Nephron progenitor cell (in vitro differentiated cells): ENCODE measurements around the gene ASPSCR1.
A peak's percentile ranks its signal among the peaks of the same experiment; 100 is the strongest.

Source experiments
- DNase-seq: peaks from one replicate; pipeline ENCODE4 v3.0.0; 2021
- H3K27ac Mint-ChIP-seq: 2 replicates; pipeline ENCODE4 v1.8.0; 2021; ENCODE audit warnings: mild to moderate bottlenecking, moderate library complexity, mixed read lengths
- H3K27me3 Mint-ChIP-seq: 2 replicates; pipeline ENCODE4 v1.8.0; 2021; ENCODE audit warnings: mild to moderate bottlenecking, low read depth, mixed read lengths; ENCODE audit not compliant: poor library complexity
- H3K36me3 Mint-ChIP-seq: 2 replicates; pipeline ENCODE4 v1.8.0; 2021; ENCODE audit warnings: low read depth, mixed read lengths
- H3K4me1 Mint-ChIP-seq: 2 replicates; pipeline ENCODE4 v1.8.0; 2021; ENCODE audit warnings: mixed read lengths
- H3K4me3 Mint-ChIP-seq: 2 replicates; pipeline ENCODE4 v1.8.0; 2021; ENCODE audit warnings: mild to moderate bottlenecking, moderate library complexity, mixed read lengths
- H3K9me3 Mint-ChIP-seq: 2 replicates; pipeline ENCODE4 v1.8.0; 2021; ENCODE audit warnings: mild to moderate bottlenecking, moderate library complexity, mixed read lengths
- CTCF ChIP-seq: fragments of 200-600 bp; sonication (generic); IDR thresholded peaks from 2 replicates; pipeline ENCODE4 v1.5.0; 2021; ENCODE audit warnings: antibody characterized with exemption

The ASPSCR1 gene

GRCh38 chr17:82042649-82043048 lies 65.2 kb downstream of the ASPSCR1 start:
- peaks cover 25% of the 10 kb centered on the region for H3K4me1 Mint-ChIP-seq
- H3K9me3 Mint-ChIP-seq: peaks cover 8% of the 10 kb centered on the region
- no peak overlapping the region for H3K4me3 Mint-ChIP-seq
- peaks cover 5% of the 10 kb centered on the region for H3K27me3 Mint-ChIP-seq
- DNase-seq: no peak
- H3K36me3 Mint-ChIP-seq: peaks cover 6% of the 10 kb centered on the region
- no peak for TF ChIP-seq CTCF
- H3K27ac Mint-ChIP-seq: no peak overlapping the region

DNA sequence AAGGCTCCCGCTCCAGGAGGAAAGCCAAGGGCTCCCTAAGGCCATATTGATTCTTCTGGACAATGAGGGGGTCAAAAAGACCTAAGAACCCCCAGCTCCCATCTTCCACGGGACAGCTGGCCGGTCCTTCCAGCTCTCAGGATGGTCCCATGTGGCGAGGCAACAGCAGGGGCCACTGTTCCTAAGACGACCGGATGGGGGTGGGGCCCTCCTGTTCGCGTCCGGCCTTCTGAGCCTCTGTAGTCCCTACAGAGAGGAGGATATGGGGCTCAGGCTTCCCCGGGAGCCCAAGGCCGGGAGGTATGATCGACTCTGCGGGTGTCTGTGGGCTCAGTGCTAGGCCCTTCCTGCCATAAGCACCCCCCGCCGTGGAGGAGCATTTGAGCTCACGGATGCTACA lies 66.1 kb downstream of the ASPSCR1 start:
- TF ChIP-seq CTCF: no peak
- peaks cover 3% of the 10 kb centered on the region for H3K27me3 Mint-ChIP-seq
- no peak for DNase-seq
- H3K36me3 Mint-ChIP-seq: peaks cover 8% of the 10 kb centered on the region
- no peak overlapping the region for H3K27ac Mint-ChIP-seq
- peaks cover 4% of the 10 kb centered on the region for H3K9me3 Mint-ChIP-seq
- H3K4me1 Mint-ChIP-seq: peaks cover 20% of the 10 kb centered on the region
- no peak overlapping the region for H3K4me3 Mint-ChIP-seq

DNA sequence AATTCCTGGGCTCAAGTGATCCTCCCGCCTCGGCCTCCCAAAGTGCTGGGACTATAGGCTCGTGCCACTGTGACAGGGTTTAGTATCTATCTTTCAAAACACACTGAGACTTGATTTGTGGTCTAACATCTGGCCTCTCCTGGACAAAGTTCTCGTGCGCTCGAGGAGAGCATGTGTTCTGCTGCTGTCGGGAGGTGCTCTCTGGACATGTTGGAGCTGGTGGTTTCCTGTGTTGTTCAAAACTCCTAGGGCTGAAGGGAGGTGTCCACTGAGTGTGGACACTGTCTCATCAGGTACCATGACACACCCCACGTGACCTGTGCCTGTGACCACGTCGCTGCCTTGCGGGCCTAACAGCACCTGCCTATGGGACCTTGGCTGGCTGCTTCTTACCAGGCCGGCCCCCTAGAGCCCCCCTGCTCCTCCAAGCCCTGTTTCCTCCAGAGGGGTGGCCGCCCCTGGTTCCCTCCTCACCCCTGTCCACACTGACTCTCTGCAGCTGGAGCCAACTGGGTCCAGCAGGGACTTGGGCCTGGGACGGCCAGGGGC lies 68.6 kb downstream of the ASPSCR1 start:
- H3K4me3 Mint-ChIP-seq: no peak overlapping the region
- peaks cover 8% of the 10 kb centered on the region for H3K36me3 Mint-ChIP-seq
- peaks cover 20% of the 10 kb centered on the region for H3K4me1 Mint-ChIP-seq
- H3K27ac Mint-ChIP-seq: no peak overlapping the region
- H3K27me3 Mint-ChIP-seq: no peaks in the 10 kb centered on the region
- no peak for TF ChIP-seq CTCF
- no peaks in the 10 kb centered on the region for H3K9me3 Mint-ChIP-seq
- DNase-seq: no peak

DNA sequence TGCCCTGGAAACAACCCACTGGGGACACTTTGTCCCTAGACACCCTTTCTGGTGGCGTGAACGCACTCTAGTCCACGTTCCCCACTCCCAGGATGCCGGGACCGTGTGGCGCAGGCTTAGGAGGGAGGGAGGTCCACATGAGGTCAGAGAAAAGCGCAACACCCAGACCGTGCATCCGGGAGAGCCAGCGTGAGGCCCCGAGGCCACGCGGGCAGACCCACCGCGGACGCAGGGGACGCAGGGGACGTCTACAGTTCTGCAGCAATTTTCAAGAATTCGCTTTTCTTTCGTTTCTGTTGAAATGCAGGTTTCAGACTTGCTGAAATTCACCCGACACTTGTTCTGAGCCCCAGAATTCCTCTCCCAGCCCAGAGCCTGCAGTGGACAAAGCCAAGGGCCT lies 69.5 kb downstream of the ASPSCR1 start:
- no peak for DNase-seq
- H3K9me3 Mint-ChIP-seq: no peaks in the 10 kb centered on the region
- H3K27ac Mint-ChIP-seq: peak overlapping the region; percentile 93
- no peak for TF ChIP-seq CTCF
- H3K4me1 Mint-ChIP-seq: peaks cover 15% of the 10 kb centered on the region
- H3K4me3 Mint-ChIP-seq: no peak overlapping the region
- H3K36me3 Mint-ChIP-seq: peaks cover 8% of the 10 kb centered on the region
- no peaks in the 10 kb centered on the region for H3K27me3 Mint-ChIP-seq

GRCh38 chr17:82047379-82047778 lies 70.0 kb downstream of the ASPSCR1 start:
- no peak for DNase-seq
- TF ChIP-seq CTCF: no peak
- Mint-ChIP-seq H3K9me3 (no peaks in the 10 kb centered on the region), H3K27ac (peak overlapping the region; percentile 58), H3K27me3 (no peaks in the 10 kb centered on the region), H3K4me3 (no peak overlapping the region), H3K36me3 (peaks cover 8% of the 10 kb centered on the region), H3K4me1 (peaks cover 13% of the 10 kb centered on the region)

GRCh38 chr17:82047914-82048570 lies 70.6 kb downstream of the ASPSCR1 start:
- H3K27ac Mint-ChIP-seq: no peak overlapping the region
- DNase-seq: no peak
- no peaks in the 10 kb centered on the region for H3K27me3 Mint-ChIP-seq
- H3K9me3 Mint-ChIP-seq: no peaks in the 10 kb centered on the region
- peaks cover 8% of the 10 kb centered on the region for H3K36me3 Mint-ChIP-seq
- peaks cover 14% of the 10 kb centered on the region for H3K4me1 Mint-ChIP-seq
- H3K4me3 Mint-ChIP-seq: no peak overlapping the region
- TF ChIP-seq CTCF: no peak
